Vagina (tissue), 2 donors: ENCODE results near the gene DEK.

ENCODE experiments used
- POLR2A ChIP-seq, 2 donors: fragments of 450-650 bp; IDR thresholded peaks; one replicate each; pipeline ENCODE4 v1.6.1; 2017; ENCODE audit warnings: antibody characterized with exemption in 2 of 2, mild to moderate bottlenecking in 2 of 2, moderate library complexity in 2 of 2
- POLR2AphosphoS5 ChIP-seq, 2 donors: sonication (generic); formaldehyde crosslinking; IDR thresholded peaks; one replicate each; pipeline ENCODE4 v1.9.0; 2017; ENCODE audit warnings: antibody characterized with exemption in 2 of 2, mild to moderate bottlenecking in 2 of 2, low read depth in 1 of 2; ENCODE audit not compliant: insufficient read depth in 1 of 2
- TF ChIP-seq, protein P1 (sequence below), 3 experiments: fragments of 450-650 bp in 2 of 3; fragments of 200-600 bp in 1 of 3; sonication (generic) in 1 of 3; IDR thresholded peaks; one replicate each; pipeline ENCODE4 v1.5.1; 2017 to 2019; ENCODE audit warnings: antibody characterized with exemption in 3 of 3, mild to moderate bottlenecking in 2 of 3, moderate library complexity in 2 of 3

DNA sequence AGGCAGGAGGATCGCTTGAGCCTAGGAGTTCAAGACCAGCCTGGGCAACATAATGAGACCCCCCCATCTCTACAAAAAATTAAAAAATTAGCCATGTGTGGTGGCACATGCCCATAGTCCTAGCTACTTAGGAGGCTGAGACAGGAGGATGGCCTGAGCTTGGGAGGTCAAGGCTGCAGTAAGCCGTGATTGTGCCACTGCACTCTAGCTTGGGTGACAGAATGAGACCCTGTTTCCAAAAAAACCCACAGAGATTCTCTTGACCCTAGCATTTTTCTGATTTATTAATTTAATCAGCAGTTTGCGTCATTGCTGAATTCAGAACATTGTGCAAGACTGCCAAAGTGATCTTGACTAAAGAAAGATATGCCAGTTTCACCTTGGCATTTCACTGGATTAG, 72.3 kb downstream of the DEK start:
- TF ChIP-seq, protein P1, sequence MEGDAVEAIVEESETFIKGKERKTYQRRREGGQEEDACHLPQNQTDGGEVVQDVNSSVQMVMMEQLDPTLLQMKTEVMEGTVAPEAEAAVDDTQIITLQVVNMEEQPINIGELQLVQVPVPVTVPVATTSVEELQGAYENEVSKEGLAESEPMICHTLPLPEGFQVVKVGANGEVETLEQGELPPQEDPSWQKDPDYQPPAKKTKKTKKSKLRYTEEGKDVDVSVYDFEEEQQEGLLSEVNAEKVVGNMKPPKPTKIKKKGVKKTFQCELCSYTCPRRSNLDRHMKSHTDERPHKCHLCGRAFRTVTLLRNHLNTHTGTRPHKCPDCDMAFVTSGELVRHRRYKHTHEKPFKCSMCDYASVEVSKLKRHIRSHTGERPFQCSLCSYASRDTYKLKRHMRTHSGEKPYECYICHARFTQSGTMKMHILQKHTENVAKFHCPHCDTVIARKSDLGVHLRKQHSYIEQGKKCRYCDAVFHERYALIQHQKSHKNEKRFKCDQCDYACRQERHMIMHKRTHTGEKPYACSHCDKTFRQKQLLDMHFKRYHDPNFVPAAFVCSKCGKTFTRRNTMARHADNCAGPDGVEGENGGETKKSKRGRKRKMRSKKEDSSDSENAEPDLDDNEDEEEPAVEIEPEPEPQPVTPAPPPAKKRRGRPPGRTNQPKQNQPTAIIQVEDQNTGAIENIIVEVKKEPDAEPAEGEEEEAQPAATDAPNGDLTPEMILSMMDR (IDR thresholded peaks at IDR 0.05), result no peak
- TF ChIP-seq POLR2A (IDR thresholded peaks at IDR 0.05) (no peak), POLR2AphosphoS5 (IDR thresholded peaks at IDR 0.05; ENCODE audit: insufficient read depth in 1 of 2, low read depth in 1 of 2) (no peak)
